Ectodermal cell (in vitro differentiated cells): ENCODE measurements around the gene EYA4.

Source experiments
- H3K27ac ChIP-seq: 2 replicates; pipeline ENCODE4 v1.7.0; 2013; ENCODE audit warnings: mild to moderate bottlenecking, low read depth, low read length; ENCODE audit not compliant: insufficient read depth, poor library complexity, severe bottlenecking
- H3K27me3 ChIP-seq: 2 replicates; pipeline ENCODE4 v1.7.0; 2013; ENCODE audit warnings: mild to moderate bottlenecking, low read length; ENCODE audit not compliant: insufficient read depth, control insufficient read depth, poor library complexity, severe bottlenecking
- H3K36me3 ChIP-seq: one replicate; pipeline ENCODE4 v1.7.0; 2013; ENCODE audit warnings: low read length; ENCODE audit not compliant: control insufficient read depth, insufficient read depth
- H3K4me1 ChIP-seq: one replicate; pipeline ENCODE4 v1.7.0; 2013; ENCODE audit warnings: low read length; ENCODE audit not compliant: control insufficient read depth, insufficient read depth
- H3K4me3 ChIP-seq: 2 replicates; pipeline ENCODE4 v1.7.0; 2013; ENCODE audit warnings: low read depth, low read length, control low read depth; ENCODE audit not compliant: insufficient read depth
- H3K9me3 ChIP-seq: 2 replicates; pipeline ENCODE4 v1.7.0; 2013; ENCODE audit warnings: mild to moderate bottlenecking, low read length, moderate library complexity; ENCODE audit not compliant: control insufficient read depth
- WGBS, 2 experiments: methylation state at CpG; one replicate each; pipeline ENCODE4 v1.1.7; 2013; ENCODE audit warnings: missing lambda C conversion rate in 2 of 2; 5-methylcytosine and 5-hydroxymethylcytosine counted together

The EYA4 gene

DNA sequence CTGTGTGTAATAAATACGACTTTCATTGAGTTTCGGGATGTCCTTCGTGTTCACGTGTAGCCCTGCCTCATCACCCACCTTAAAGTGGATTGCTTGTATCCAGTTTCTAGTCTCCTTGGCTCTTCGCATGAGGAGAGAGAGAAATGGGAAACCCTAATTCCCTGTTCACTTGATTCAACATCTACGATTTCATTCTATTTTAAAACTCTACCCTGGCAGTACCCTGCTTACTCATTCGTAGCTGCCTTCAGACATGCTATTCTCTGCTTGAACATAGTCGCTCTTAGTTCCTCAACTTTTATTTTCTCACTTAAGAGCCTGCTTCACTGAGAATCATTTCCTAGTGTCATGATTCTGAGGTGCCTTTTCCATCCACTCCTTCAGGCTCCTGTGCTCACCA lies 163.6 kb downstream of the EYA4 start:
- 92 to 93% methylated on average over 8 of the region's 8 CpGs for WGBS, 2 experiments
- no peaks in the 10 kb centered on the region for H3K27me3 ChIP-seq
- no peak overlapping the region for H3K4me3 ChIP-seq
- no peaks in the 10 kb centered on the region for H3K36me3 ChIP-seq
- H3K27ac ChIP-seq = peak overlapping the region; percentile 39
- peaks cover 16% of the 10 kb centered on the region for H3K4me1 ChIP-seq
- H3K9me3 ChIP-seq = no peaks in the 10 kb centered on the region

DNA sequence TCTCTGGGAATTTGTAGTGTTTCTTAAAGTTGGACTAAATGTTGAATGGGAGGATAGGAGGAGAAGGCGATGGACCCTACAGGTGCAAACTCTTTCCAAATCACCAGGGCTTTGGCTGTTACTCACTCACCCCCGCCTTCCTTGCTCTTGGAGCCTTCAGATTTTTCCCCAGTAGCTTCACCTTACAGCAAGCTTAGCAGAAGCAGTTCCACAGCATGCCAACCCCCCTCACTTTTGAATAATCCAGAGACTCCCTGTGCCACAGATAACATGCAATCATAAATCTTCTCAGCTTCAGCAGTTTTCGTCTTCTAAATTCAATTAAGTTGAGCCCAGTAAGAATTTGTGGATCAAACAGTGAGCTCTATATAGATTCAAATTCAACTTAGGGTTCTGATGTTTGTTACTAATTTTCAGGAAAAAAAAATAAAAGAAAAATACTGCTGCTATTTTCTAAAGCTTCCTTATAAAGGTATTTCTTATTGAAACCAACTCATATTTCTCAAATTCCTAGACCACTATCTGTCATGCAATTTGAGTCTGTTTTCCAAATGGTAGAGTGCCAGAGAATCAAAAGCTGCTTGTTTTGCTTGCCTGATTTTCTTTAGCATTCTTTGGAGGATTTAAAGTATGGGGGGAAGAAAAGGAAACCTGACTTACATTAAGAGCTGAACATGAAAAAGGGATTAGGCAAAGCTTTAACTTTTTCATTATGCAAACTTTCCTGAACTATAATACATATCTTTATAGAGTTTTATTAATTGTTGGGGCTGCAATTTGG lies 166.4 kb downstream of the EYA4 start:
- H3K9me3 ChIP-seq = no peaks in the 10 kb centered on the region
- peak overlapping the region; percentile 59 for H3K27ac ChIP-seq
- H3K4me3 ChIP-seq = no peak overlapping the region
- no peaks in the 10 kb centered on the region for H3K27me3 ChIP-seq
- WGBS, 2 experiments = 58 to 72% methylated on average over 3 of the region's 3 CpGs
- peaks cover 20% of the 10 kb centered on the region for H3K4me1 ChIP-seq
- no peaks in the 10 kb centered on the region for H3K36me3 ChIP-seq

DNA sequence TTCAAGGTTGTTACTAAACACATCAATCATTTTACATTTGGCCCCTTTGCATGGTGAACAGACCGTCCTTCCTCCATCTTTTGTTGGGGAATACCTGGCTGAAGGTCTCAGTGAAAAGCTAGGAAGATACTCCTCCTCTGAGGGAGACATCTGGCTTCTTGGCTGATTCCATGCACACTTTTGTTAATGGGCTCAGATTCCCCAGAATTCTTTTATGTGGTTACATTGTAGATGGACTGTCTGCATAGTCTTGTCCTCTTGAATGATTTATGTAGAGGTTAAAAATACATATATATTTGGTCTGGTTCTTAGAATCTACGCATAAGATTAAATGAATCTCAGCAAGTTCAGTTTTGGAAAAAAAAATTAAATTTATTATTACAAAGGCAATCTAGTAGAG lies 167.0 kb downstream of the EYA4 start:
- H3K4me1 ChIP-seq = peaks cover 20% of the 10 kb centered on the region
- H3K27me3 ChIP-seq = no peaks in the 10 kb centered on the region
- no peak overlapping the region for H3K4me3 ChIP-seq
- no peaks in the 10 kb centered on the region for H3K9me3 ChIP-seq
- H3K27ac ChIP-seq = peak overlapping the region; percentile 39
- 80 to 90% methylated on average over 1 to 2 of the region's 2 CpGs for WGBS, 2 experiments
- no peaks in the 10 kb centered on the region for H3K36me3 ChIP-seq

DNA sequence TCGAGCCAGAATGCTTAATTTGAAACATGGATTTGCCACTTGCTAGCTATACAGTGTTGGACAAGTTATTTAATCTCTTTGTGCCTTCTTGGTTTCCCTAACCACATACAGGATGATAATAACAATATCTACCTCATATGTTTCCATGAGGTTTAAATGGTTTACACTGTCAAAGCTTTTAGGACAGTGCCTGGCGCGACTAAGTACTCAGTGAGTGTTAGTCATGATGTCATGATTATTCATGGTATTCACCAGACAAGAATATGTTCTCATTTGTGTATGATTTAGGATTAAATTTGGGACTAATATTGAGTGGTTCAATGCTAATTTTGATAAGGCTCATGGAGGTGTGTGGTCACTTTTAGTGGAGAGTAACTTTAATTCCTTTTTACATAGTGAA lies 167.4 kb downstream of the EYA4 start:
- peaks cover 20% of the 10 kb centered on the region for H3K4me1 ChIP-seq
- H3K9me3 ChIP-seq = no peaks in the 10 kb centered on the region
- H3K36me3 ChIP-seq = no peaks in the 10 kb centered on the region
- WGBS, 2 experiments = 93% methylated on average over 3 of the region's 3 CpGs
- no peak overlapping the region for H3K27ac ChIP-seq
- no peaks in the 10 kb centered on the region for H3K27me3 ChIP-seq
- H3K4me3 ChIP-seq = no peak overlapping the region

DNA sequence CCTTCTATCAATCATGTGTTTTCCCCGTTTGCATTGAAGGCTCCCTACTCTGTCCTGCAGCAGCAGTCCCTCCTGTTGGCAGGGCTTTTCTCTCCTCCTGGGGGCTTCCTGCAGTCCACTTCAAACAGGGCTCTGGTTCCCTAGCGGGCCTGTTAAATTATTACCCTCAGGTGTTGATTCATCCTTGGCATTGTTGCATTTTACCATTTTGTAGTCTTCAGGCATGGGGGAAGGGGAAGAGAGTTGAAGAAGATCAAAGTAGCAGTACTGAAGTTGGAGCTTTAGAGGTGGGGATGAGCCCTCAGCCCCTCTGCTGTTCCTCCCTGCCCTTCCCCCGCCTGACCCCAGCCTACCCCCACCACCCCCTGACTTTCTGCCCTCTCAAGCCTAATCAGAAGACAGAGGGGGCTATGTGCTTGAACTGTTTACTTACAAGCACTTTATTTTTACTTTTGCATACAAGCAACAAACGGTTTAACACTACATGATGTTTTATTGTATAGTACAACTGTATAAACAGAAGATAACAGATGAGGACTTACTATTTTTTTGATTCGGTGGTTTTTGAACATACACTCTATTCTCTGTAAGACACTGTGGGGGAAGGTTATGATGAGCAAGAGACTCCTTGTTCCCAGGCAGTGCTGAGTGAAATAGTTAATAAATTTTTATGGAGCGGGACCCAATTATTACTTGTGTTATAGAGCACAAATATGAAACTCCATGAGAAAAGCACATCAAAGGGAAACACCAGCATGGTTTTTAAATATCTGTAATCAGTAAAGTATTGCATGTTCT lies 169.7 kb downstream of the EYA4 start:
- Histone ChIP-seq H3K36me3 (no peaks in the 10 kb centered on the region), H3K9me3 (no peaks in the 10 kb centered on the region), H3K4me1 (peaks cover 13% of the 10 kb centered on the region), H3K27ac (peak overlapping the region; percentile 76), H3K27me3 (no peaks in the 10 kb centered on the region), H3K4me3 (no peak overlapping the region)
- 14 to 26% methylated on average over 3 to 6 of the region's 6 CpGs for WGBS, 2 experiments

DNA sequence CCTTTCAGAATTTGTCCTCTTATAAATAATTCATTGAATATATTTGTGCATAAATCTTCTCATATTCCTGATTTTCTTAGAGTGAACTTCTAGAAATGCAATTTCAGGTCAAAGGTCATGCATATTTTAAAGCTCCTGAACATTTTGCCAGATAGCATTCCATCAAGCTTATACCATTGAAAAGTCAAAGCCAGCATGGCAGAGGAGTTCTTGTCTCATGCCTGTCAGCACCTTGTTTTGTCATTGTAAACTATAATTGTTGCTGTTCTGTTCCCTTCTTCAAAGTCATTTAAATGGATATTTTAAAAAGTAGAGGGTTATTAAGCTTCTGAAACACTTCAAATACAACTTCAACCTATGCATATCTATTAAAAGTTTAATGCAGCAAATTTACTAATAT lies 170.6 kb downstream of the EYA4 start:
- Histone ChIP-seq H3K27ac (no peak overlapping the region), H3K27me3 (no peaks in the 10 kb centered on the region), H3K4me3 (no peak overlapping the region), H3K9me3 (no peaks in the 10 kb centered on the region), H3K4me1 (peaks cover 13% of the 10 kb centered on the region), H3K36me3 (no peaks in the 10 kb centered on the region)

DNA sequence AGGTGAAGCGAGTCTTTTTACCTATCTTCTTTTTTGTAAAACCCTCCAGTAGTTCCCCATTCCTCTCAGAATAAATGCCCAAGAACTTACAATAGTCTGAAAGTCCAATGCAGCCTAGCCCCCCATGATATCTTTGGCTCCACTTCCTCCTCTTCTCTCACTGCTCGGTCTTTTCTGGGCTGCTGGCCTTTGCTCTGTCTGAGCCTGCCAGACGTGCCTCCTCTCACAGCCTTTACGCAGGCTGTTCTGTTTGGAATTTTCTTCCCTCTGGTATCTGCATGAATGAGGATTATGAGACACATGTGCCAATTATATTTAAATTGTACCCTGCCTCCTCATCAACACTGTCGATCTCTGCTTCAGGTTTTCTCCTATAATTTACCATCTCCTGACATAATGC lies 174.1 kb downstream of the EYA4 start:
- peaks cover 4% of the 10 kb centered on the region for H3K4me1 ChIP-seq
- WGBS, 2 experiments = 68 to 81% methylated on average over 4 to 5 of the region's 5 CpGs
- no peaks in the 10 kb centered on the region for H3K27me3 ChIP-seq
- no peak overlapping the region for H3K27ac ChIP-seq
- H3K9me3 ChIP-seq = no peaks in the 10 kb centered on the region
- no peak overlapping the region for H3K4me3 ChIP-seq
- H3K36me3 ChIP-seq = no peaks in the 10 kb centered on the region

DNA sequence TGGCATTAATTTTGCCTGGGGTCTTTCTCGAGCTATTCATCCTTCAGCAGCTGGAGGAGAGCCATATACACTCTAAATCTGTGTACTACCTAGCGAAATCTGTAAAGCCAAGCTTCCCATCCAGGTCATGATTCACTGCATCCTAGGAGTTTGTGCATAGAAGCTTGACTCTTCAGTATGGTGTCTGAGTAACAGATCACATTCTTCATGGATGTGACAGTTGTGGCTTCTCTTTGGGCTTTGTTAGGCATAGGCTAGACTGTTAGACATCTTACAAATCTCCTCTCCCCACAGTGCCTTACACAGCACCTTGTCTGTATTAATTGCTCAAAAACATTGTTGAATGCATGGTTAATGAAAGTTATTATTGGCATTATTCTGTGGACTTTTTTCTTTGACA lies 177.0 kb downstream of the EYA4 start:
- no peak overlapping the region for H3K4me3 ChIP-seq
- 91 to 97% methylated on average over 2 of the region's 2 CpGs for WGBS, 2 experiments

DNA sequence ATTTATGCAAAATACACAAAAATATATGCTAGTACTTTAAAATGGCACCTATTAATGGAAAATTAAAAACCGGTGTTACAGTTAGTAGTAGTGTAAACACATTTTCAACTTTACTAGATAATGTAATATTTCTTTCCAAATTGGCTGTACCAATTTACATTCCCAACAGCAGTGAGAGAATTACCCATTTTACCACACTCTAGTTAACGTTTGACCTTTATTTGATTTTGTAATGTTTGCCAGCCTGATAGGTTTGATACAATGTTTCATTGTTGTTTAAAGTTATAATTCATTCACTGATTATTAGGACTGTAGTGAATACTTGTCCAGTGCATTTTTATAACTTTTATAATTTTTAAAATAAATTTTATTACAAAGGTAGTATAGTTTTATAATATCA lies 182.1 kb downstream of the EYA4 start:
- 100% methylated on average over 1 of the region's 2 CpGs; no CpG with 5 or more reads in 1 of the 2 experiments for WGBS, 2 experiments
- Histone ChIP-seq H3K4me1 (no peaks in the 10 kb centered on the region), H3K9me3 (no peaks in the 10 kb centered on the region), H3K27ac (no peak overlapping the region), H3K27me3 (no peaks in the 10 kb centered on the region), H3K4me3 (no peak overlapping the region), H3K36me3 (no peaks in the 10 kb centered on the region)

More for the DNA sequence above, 177.0 kb downstream of the EYA4 start:
- H3K27ac ChIP-seq = no peak overlapping the region
- H3K27me3 ChIP-seq = no peaks in the 10 kb centered on the region
- H3K4me1 ChIP-seq = no peaks in the 10 kb centered on the region
- no peaks in the 10 kb centered on the region for H3K9me3 ChIP-seq
- H3K36me3 ChIP-seq = no peaks in the 10 kb centered on the region

DNA sequence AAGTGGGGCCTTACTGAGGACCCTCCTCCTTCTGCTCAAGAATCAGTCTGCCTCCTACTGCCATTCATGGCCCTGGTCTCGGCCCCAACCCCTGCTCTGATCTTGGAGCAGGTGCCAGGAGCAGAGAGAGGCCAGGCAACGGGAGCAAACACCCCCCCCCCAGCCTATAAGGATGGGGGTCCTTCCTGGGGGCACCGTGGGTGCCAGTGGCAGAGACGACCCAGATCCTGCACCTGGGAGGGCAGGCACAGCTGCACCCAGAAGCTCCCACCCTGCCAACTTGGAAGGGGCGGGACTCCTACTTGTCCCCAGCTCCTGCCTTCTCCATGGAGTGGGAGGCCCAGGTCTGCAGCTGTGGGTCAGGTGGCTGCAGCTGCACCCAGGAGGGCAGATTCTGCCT lies 183.2 kb downstream of the EYA4 start:
- 91 to 93% methylated on average over 5 of the region's 5 CpGs for WGBS, 2 experiments
- no peaks in the 10 kb centered on the region for H3K36me3 ChIP-seq
- H3K27ac ChIP-seq = no peak overlapping the region
- H3K9me3 ChIP-seq = no peaks in the 10 kb centered on the region
- no peaks in the 10 kb centered on the region for H3K27me3 ChIP-seq
- no peak overlapping the region for H3K4me3 ChIP-seq
- H3K4me1 ChIP-seq = no peaks in the 10 kb centered on the region
